Mammary epithelial cell (primary cell): ENCODE measurements around the gene ABCC4.

Source experiments
- EZH2 ChIP-seq: IDR thresholded peaks from 2 replicates; pipeline ENCODE4 v1.6.1; 2012; ENCODE audit warnings: low read length, inconsistent platforms, borderline replicate concordance
- TF ChIP-seq, protein P1 (sequence below), 2 donors: IDR thresholded peaks in 1 of 2; conservative IDR thresholded peaks in 1 of 2; 2 replicates each; pipeline ENCODE4 v1.5.1; 2011 to 2012; ENCODE audit warnings: inconsistent platforms in 2 of 2, low read length in 2 of 2, mild to moderate bottlenecking in 2 of 2, control low read depth in 1 of 2, low read depth in 1 of 2; ENCODE audit not compliant: insufficient read depth in 1 of 2; ENCODE audit errors: extremely low read depth in 1 of 2

GRCh38 chr13:95207769-95208366 lies 93.4 kb downstream of the ABCC4 start:
- TF ChIP-seq, protein P1, sequence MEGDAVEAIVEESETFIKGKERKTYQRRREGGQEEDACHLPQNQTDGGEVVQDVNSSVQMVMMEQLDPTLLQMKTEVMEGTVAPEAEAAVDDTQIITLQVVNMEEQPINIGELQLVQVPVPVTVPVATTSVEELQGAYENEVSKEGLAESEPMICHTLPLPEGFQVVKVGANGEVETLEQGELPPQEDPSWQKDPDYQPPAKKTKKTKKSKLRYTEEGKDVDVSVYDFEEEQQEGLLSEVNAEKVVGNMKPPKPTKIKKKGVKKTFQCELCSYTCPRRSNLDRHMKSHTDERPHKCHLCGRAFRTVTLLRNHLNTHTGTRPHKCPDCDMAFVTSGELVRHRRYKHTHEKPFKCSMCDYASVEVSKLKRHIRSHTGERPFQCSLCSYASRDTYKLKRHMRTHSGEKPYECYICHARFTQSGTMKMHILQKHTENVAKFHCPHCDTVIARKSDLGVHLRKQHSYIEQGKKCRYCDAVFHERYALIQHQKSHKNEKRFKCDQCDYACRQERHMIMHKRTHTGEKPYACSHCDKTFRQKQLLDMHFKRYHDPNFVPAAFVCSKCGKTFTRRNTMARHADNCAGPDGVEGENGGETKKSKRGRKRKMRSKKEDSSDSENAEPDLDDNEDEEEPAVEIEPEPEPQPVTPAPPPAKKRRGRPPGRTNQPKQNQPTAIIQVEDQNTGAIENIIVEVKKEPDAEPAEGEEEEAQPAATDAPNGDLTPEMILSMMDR (conservative IDR thresholded peaks at IDR 0.05 in 1 of 2, IDR thresholded peaks at IDR 0.05 in 1 of 2; ENCODE audit: extremely low read depth in 1 of 2, insufficient read depth in 1 of 2, low read depth in 1 of 2, low read length in 2 of 2): no peak
- TF ChIP-seq EZH2: no peak
